IMR-90 (cell line): Measurements from ENCODE around the gene MAP3K15. TPM values are rescaled to one million over a fixed set of nuclear protein-coding genes. Genes with fewer than 3 reads are reported as not detected.

ENCODE experiments used
- ATAC-seq: fragments of 200-7000 bp; cut with Tn5 transposase; 2 replicates; pipeline ENCODE4 v1.9.1; 2020; ENCODE audit warnings: low read depth, mild to moderate bottlenecking, moderate library complexity
- BruUV-seq: library from RNA; stranded (reverse); fragments of 400-500 nt; replicated peaks from 2 replicates; lab custom pipeline; 2021; lab: Mats Ljungman, UMichigan
- CTCF ChIA-PET: fragments of 300-600 bp; formaldehyde crosslinking; extraction: SDS; loops from one replicate; lab custom pipeline; 2021; ENCODE audit warnings: antibody characterized with exemption; lab: Yijun Ruan, JAX
- POLR2A ChIA-PET: fragments of 300-600 bp; sonication (Branson Sonifier 250); formaldehyde crosslinking; loops from one replicate; lab custom pipeline; 2022; ENCODE audit warnings: antibody characterized with exemption; ENCODE audit not compliant: unreplicated experiment; lab: Charles Lee
- DNase-seq: peaks from one replicate; pipeline ENCODE4 v3.0.0; 2013
- H2AFZ ChIP-seq: replicated peaks from 2 replicates; pipeline ENCODE3; 2013; ENCODE audit warnings: low read length, mild to moderate bottlenecking; ENCODE audit not compliant: poor library complexity
- H2AK5ac ChIP-seq: 2 replicates; pipeline ENCODE4 v1.6.1; 2013; ENCODE audit warnings: low read depth, low read length, inconsistent platforms
- H2AK9ac ChIP-seq: replicated peaks from 2 replicates; pipeline ENCODE3; 2013; ENCODE audit warnings: mild to moderate bottlenecking, low read depth, low read length, moderate library complexity; ENCODE audit not compliant: poor library complexity
- H2BK120ac ChIP-seq: 2 replicates; pipeline ENCODE4 v1.6.1; 2013; ENCODE audit warnings: low read depth, low read length, inconsistent platforms
- H2BK15ac ChIP-seq: 3 replicates; pipeline ENCODE4 v1.6.1; 2013; ENCODE audit warnings: low read depth, low read length, inconsistent platforms
- H2BK20ac ChIP-seq: 2 replicates; pipeline ENCODE4 v1.6.1; 2013; ENCODE audit warnings: low read depth, mild to moderate bottlenecking, inconsistent platforms, low read length, moderate library complexity
- H2BK5ac ChIP-seq: 2 replicates; pipeline ENCODE4 v1.6.1; 2013; ENCODE audit warnings: mild to moderate bottlenecking, low read depth, low read length, inconsistent platforms; ENCODE audit not compliant: poor library complexity, severe bottlenecking
- H3K14ac ChIP-seq: replicated peaks from 2 replicates; pipeline ENCODE4 v1.6.1; 2013; ENCODE audit warnings: low read depth, low read length, inconsistent platforms
- H3K18ac ChIP-seq: 2 replicates; pipeline ENCODE4 v1.6.1; 2013; ENCODE audit warnings: low read depth, low read length, control low read depth
- H3K23ac ChIP-seq: 2 replicates; pipeline ENCODE4 v1.6.1; 2013; ENCODE audit warnings: low read depth, low read length, inconsistent platforms
- H3K27ac ChIP-seq: 2 replicates; pipeline ENCODE4 v1.5.1; 2013; ENCODE audit warnings: mild to moderate bottlenecking, control low read depth, low read length; ENCODE audit not compliant: insufficient read depth
- H3K27me3 ChIP-seq: 2 replicates; pipeline ENCODE4 v1.6.1; 2013; ENCODE audit warnings: low read length; ENCODE audit not compliant: control insufficient read depth, insufficient read depth
- H3K36me3 ChIP-seq: 2 replicates; pipeline ENCODE4 v1.6.1; 2013; ENCODE audit warnings: low read length, mixed read lengths; ENCODE audit not compliant: control insufficient read depth, insufficient read depth
- H3K4ac ChIP-seq: 2 replicates; pipeline ENCODE4 v1.6.1; 2013; ENCODE audit warnings: low read depth, low read length, inconsistent platforms
- H3K4me1 ChIP-seq: 2 replicates; pipeline ENCODE4 v1.6.1; 2013; ENCODE audit warnings: low read length, mixed read lengths; ENCODE audit not compliant: control insufficient read depth, insufficient read depth
- H3K4me2 ChIP-seq: 2 replicates; pipeline ENCODE4 v1.6.1; 2013; ENCODE audit warnings: low read depth, mild to moderate bottlenecking, control low read depth, low read length, moderate library complexity
- H3K4me3 ChIP-seq: 2 replicates; pipeline ENCODE4 v1.5.1; 2013; ENCODE audit warnings: low read depth, mild to moderate bottlenecking, control low read depth, low read length, moderate library complexity; ENCODE audit not compliant: insufficient read depth
- H3K56ac ChIP-seq: 2 replicates; pipeline ENCODE4 v1.6.1; 2013; ENCODE audit warnings: low read length, inconsistent platforms; ENCODE audit not compliant: insufficient read depth; ENCODE audit errors: extremely low read depth
- H3K79me1 ChIP-seq, 2 experiments: 2 replicates each; pipeline ENCODE4 v1.6.1; 2013; ENCODE audit warnings: low read length in 2 of 2, inconsistent platforms in 1 of 2, low read depth in 1 of 2
- H3K9ac ChIP-seq: 2 replicates; pipeline ENCODE4 v1.6.1; 2013; ENCODE audit warnings: low read depth, low read length, control low read depth
- H3K9me1 ChIP-seq: 2 replicates; pipeline ENCODE4 v1.6.1; 2013; ENCODE audit warnings: low read length, inconsistent platforms; ENCODE audit not compliant: insufficient read depth
- H3K9me3 ChIP-seq: 2 replicates; pipeline ENCODE4 v1.6.1; 2013; ENCODE audit warnings: low read length; ENCODE audit not compliant: control insufficient read depth, insufficient read depth
- H4K20me1 ChIP-seq: 2 replicates; pipeline ENCODE4 v1.6.1; 2013; ENCODE audit warnings: low read length, inconsistent platforms; ENCODE audit not compliant: insufficient read depth
- H4K5ac ChIP-seq: 2 replicates; pipeline ENCODE4 v1.6.1; 2013; ENCODE audit warnings: mild to moderate bottlenecking, low read depth, low read length, control low read depth
- H4K8ac ChIP-seq, 2 experiments: 2 replicates each; pipeline ENCODE4 v1.6.1; 2013; ENCODE audit warnings: low read depth in 2 of 2, low read length in 2 of 2, control low read depth in 1 of 2, inconsistent platforms in 1 of 2
- H4K91ac ChIP-seq: 2 replicates; pipeline ENCODE4 v1.6.1; 2013; ENCODE audit warnings: low read depth, low read length, inconsistent platforms; ENCODE audit not compliant: insufficient read depth
- BHLHE40 ChIP-seq: fragments of 150-350 bp; IDR thresholded peaks from 2 replicates; pipeline ENCODE4 v1.6.1; 2016; ENCODE audit warnings: mild to moderate bottlenecking, low read depth, low read length
- CEBPB ChIP-seq: IDR thresholded peaks from 2 replicates; pipeline ENCODE4 v1.6.1; 2012; ENCODE audit warnings: low read depth, low read length, improper control_type of control experiment
- CHD1 ChIP-seq: IDR thresholded peaks from 2 replicates; pipeline ENCODE4 v1.6.1; 2012; ENCODE audit warnings: low read depth, low read length, improper control_type of control experiment
- FOS ChIP-seq: fragments of 150-350 bp; IDR thresholded peaks from 2 replicates; pipeline ENCODE4 v1.6.1; 2016; ENCODE audit warnings: low read depth, low read length
- MAFK ChIP-seq: IDR thresholded peaks from 2 replicates; pipeline ENCODE4 v1.6.1; 2012; ENCODE audit warnings: low read depth, low read length, improper control_type of control experiment
- MAZ ChIP-seq: IDR thresholded peaks from 2 replicates; pipeline ENCODE4 v1.6.1; 2012; ENCODE audit warnings: low read depth, mild to moderate bottlenecking, low read length, improper control_type of control experiment, moderate library complexity, borderline replicate concordance
- MXI1 ChIP-seq: IDR thresholded peaks from 2 replicates; pipeline ENCODE4 v1.6.1; 2012; ENCODE audit warnings: low read depth, mild to moderate bottlenecking, low read length, moderate library complexity, borderline replicate concordance
- NFE2L2 ChIP-seq: fragments of 150-350 bp; IDR thresholded peaks from 2 replicates; pipeline ENCODE4 v1.6.1; 2016; ENCODE audit warnings: low read depth, mild to moderate bottlenecking, low read length
- POLR2A ChIP-seq: IDR thresholded peaks from 2 replicates; pipeline ENCODE4 v1.6.1; 2012; ENCODE audit warnings: mild to moderate bottlenecking, low read depth, low read length
- RAD21 ChIP-seq: IDR thresholded peaks from 2 replicates; pipeline ENCODE4 v1.6.1; 2012; ENCODE audit warnings: low read length, improper control_type of control experiment
- RCOR1 ChIP-seq: IDR thresholded peaks from 2 replicates; pipeline ENCODE4 v1.6.1; 2012; ENCODE audit warnings: mild to moderate bottlenecking, low read length, improper control_type of control experiment; ENCODE audit not compliant: insufficient replicate concordance
- RFX5 ChIP-seq: IDR thresholded peaks from 2 replicates; pipeline ENCODE4 v1.8.0; 2012; ENCODE audit warnings: low read depth, mild to moderate bottlenecking, low read length, moderate library complexity
- SMC3 ChIP-seq: fragments of 150-350 bp; IDR thresholded peaks from 2 replicates; pipeline ENCODE4 v1.6.1; 2016; ENCODE audit warnings: low read depth, mild to moderate bottlenecking, antibody characterized with exemption, low read length, moderate library complexity
- USF2 ChIP-seq: fragments of 150-350 bp; IDR thresholded peaks from 2 replicates; pipeline ENCODE4 v1.6.1; 2017; ENCODE audit warnings: mild to moderate bottlenecking, antibody characterized with exemption, low read length, low read depth
- WGBS, 2 experiments: methylation state at CpG; one replicate each; pipeline versions ENCODE4 v1.1.5 to v1.1.7; 2013; ENCODE audit warnings: missing lambda C conversion rate in 2 of 2; ENCODE audit not compliant: insufficient read length in 1 of 2; ENCODE audit errors: extremely low coverage in 2 of 2; 5-methylcytosine and 5-hydroxymethylcytosine counted together
- dilution Hi-C: fragments of 300-500 bp; cut with HindIII; formaldehyde crosslinking; loops from one replicate; pipeline ENCODE4 v1.14.3; 2018; ENCODE audit warnings: low sequenced_read_pairs; ENCODE audit not compliant: unreplicated experiment
- in situ Hi-C: fragments of 300-500 bp; cut with MboI; formaldehyde crosslinking; loops from 3 replicates; pipeline ENCODE4 v1.14.3; 2019; ENCODE audit warnings: low sequenced_read_pairs, inconsistent platforms, mixed read lengths
- intact Hi-C: fragments of 100-400 bp; cut with micrococcal nuclease; formaldehyde crosslinking; loops from 2 replicates; pipeline ENCODE4 v1.10.0; 2022
- polyA plus RNA-seq, 3 experiments: library from polyadenylated mRNA; depleted of rRNA; stranded (reverse); fragments of >200 nt; gene quantifications; 2 replicates each; pipeline ENCODE4 v1.2.3, GENCODE V29; 2012; ENCODE audit warnings: low replicate concordance in 1 of 3
- total RNA-seq: library from RNA; depleted of rRNA; stranded (reverse); fragments of >200 nt; gene quantifications from 2 replicates; pipeline ENCODE4 v1.2.3, GENCODE V29; 2012
- TF ChIP-seq, protein P1 (sequence below): conservative IDR thresholded peaks from 2 replicates; pipeline ENCODE4 v1.5.1; 2012; ENCODE audit warnings: mild to moderate bottlenecking, low read depth, low read length, improper control_type of control experiment
- TF ChIP-seq, protein P2 (sequence below): fragments of 150-350 bp; IDR thresholded peaks from 2 replicates; pipeline ENCODE4 v1.6.1; 2016; ENCODE audit warnings: low read depth, mild to moderate bottlenecking, low read length, moderate library complexity, borderline replicate concordance

The MAP3K15 gene
- total and polyA plus RNA-seq, 2 of the 4 experiments (the other 2 are of a cell fraction): under 0.01 to 0.10 TPM

GRCh38 chrX:19512359-19512758 lies 2.9 kb downstream of the MAP3K15 start:
- no peaks in the 10 kb centered on the region for H3K9me3 ChIP-seq
- H2BK15ac ChIP-seq: no peak overlapping the region
- H4K8ac ChIP-seq: no peak overlapping the region
- H2AFZ ChIP-seq: no peak overlapping the region
- H4K91ac ChIP-seq: no peak overlapping the region
- H4K5ac ChIP-seq: no peak overlapping the region
- no peak for ATAC-seq
- H3K18ac ChIP-seq: no peak overlapping the region
- in situ Hi-C loops: no loop called here
- H3K4me2 ChIP-seq: no peak overlapping the region
- no peak for DNase-seq
- H3K4ac ChIP-seq: no peak overlapping the region
- no peak overlapping the region for H2BK20ac ChIP-seq
- no peak overlapping the region for H2BK120ac ChIP-seq
- H3K9ac ChIP-seq: no peak overlapping the region
- H3K27ac ChIP-seq: no peak overlapping the region
- H2AK5ac ChIP-seq: no peak overlapping the region
- H3K14ac ChIP-seq: no peak overlapping the region
- POLR2A ChIA-PET: no interaction called here
- H3K56ac ChIP-seq: no peak overlapping the region
- no peak overlapping the region for H3K4me3 ChIP-seq
- no peaks in the 10 kb centered on the region for H4K20me1 ChIP-seq
- H2BK5ac ChIP-seq: no peak overlapping the region
- intact Hi-C loops: no loop called here
- H3K4me1 ChIP-seq: no peaks in the 10 kb centered on the region
- BruUV-seq: no TSS peak
- H3K36me3 ChIP-seq: no peaks in the 10 kb centered on the region
- dilution Hi-C loops: no loop called here
- peaks cover 8% of the 10 kb centered on the region for H3K27me3 ChIP-seq
- H2AK9ac ChIP-seq: no peak overlapping the region
- TF ChIP-seq NFE2L2: no peak
- TF ChIP-seq USF2: no peak
- no peak for TF ChIP-seq RCOR1
- no peak for TF ChIP-seq BHLHE40
- no peak for TF ChIP-seq POLR2A
- TF ChIP-seq FOS: no peak
- TF ChIP-seq RAD21: no peak
- TF ChIP-seq MXI1: no peak
- TF ChIP-seq, protein P1, sequence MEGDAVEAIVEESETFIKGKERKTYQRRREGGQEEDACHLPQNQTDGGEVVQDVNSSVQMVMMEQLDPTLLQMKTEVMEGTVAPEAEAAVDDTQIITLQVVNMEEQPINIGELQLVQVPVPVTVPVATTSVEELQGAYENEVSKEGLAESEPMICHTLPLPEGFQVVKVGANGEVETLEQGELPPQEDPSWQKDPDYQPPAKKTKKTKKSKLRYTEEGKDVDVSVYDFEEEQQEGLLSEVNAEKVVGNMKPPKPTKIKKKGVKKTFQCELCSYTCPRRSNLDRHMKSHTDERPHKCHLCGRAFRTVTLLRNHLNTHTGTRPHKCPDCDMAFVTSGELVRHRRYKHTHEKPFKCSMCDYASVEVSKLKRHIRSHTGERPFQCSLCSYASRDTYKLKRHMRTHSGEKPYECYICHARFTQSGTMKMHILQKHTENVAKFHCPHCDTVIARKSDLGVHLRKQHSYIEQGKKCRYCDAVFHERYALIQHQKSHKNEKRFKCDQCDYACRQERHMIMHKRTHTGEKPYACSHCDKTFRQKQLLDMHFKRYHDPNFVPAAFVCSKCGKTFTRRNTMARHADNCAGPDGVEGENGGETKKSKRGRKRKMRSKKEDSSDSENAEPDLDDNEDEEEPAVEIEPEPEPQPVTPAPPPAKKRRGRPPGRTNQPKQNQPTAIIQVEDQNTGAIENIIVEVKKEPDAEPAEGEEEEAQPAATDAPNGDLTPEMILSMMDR: no peak
- no peak for TF ChIP-seq CHD1
- no peak for TF ChIP-seq CEBPB
- no peak for TF ChIP-seq MAFK
- no peak for TF ChIP-seq SMC3
- TF ChIP-seq MAZ: no peak
- no peak for TF ChIP-seq RFX5
- TF ChIP-seq, protein P2, sequence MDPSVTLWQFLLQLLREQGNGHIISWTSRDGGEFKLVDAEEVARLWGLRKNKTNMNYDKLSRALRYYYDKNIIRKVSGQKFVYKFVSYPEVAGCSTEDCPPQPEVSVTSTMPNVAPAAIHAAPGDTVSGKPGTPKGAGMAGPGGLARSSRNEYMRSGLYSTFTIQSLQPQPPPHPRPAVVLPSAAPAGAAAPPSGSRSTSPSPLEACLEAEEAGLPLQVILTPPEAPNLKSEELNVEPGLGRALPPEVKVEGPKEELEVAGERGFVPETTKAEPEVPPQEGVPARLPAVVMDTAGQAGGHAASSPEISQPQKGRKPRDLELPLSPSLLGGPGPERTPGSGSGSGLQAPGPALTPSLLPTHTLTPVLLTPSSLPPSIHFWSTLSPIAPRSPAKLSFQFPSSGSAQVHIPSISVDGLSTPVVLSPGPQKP: no peak
- no peaks in the 10 kb centered on the region for H3K79me1 ChIP-seq
- H3K9me1 ChIP-seq: no peaks in the 10 kb centered on the region
- no peak overlapping the region for H3K23ac ChIP-seq
- 40% methylated on average over 2 of the region's 8 CpGs; no CpG with 5 or more reads in 1 of the 2 experiments for WGBS, 2 experiments
- CTCF ChIA-PET: no interaction called here
